Measurements from ENCODE around the gene HPCAL4. TPM values are rescaled to one million over a fixed set of nuclear protein-coding genes. Genes with fewer than 3 reads are reported as not detected.
A peak's percentile ranks its signal among the peaks of the same experiment; 100 is the strongest.

HPCAL4 gene
- total and polyA plus RNA-seq, 7 donors: 0.29 to 9.4 (median 3.1) TPM

DNA sequence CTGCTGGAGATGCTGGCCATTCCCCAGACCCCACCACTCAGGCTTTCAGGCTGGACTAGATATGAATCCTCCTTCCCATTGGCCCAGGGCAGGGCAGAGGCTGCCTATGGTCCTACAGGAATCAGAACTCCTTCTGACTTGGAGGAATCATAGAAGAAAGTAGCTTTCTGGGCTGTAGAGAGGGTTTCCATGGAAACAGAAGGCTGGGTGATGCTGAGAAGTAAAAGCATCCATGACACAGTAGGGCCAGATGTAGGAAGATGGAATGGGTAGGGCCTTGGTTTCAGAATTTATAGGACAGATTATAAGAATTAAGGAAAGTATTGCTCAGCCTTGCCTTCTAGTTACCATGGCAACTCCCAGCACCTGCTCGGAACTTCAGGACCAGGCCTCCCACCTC lies 28.4 kb downstream of the HPCAL4 start:
- H3K36me3 ChIP-seq (ENCODE audit: insufficient read depth in 1 of 2, low read depth in 1 of 2): peaks cover 0 to 62% of the 10 kb centered on the region in 2 donors
- no peak for ATAC-seq
- no peak overlapping the region for H3K4me3 ChIP-seq
- 85 to 100% (median 89%) methylated on average over 1 of the region's 1 CpG for WGBS, 3 donors
- TF ChIP-seq, protein P1, sequence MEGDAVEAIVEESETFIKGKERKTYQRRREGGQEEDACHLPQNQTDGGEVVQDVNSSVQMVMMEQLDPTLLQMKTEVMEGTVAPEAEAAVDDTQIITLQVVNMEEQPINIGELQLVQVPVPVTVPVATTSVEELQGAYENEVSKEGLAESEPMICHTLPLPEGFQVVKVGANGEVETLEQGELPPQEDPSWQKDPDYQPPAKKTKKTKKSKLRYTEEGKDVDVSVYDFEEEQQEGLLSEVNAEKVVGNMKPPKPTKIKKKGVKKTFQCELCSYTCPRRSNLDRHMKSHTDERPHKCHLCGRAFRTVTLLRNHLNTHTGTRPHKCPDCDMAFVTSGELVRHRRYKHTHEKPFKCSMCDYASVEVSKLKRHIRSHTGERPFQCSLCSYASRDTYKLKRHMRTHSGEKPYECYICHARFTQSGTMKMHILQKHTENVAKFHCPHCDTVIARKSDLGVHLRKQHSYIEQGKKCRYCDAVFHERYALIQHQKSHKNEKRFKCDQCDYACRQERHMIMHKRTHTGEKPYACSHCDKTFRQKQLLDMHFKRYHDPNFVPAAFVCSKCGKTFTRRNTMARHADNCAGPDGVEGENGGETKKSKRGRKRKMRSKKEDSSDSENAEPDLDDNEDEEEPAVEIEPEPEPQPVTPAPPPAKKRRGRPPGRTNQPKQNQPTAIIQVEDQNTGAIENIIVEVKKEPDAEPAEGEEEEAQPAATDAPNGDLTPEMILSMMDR (IDR thresholded peaks at IDR 0.05): no peak
- no peak overlapping the region for H3K27ac ChIP-seq
- intact Hi-C loops (cut with DNase I): no loop called here
- H3K27me3 ChIP-seq (ENCODE audit: insufficient read depth in 3 of 3, low read length in 2 of 3): no peaks in the 10 kb centered on the region
- no peak for DNase-seq
- peaks cover 8% of the 10 kb centered on the region for H3K4me1 ChIP-seq
- no peaks in the 10 kb centered on the region for H3K9me3 ChIP-seq

DNA sequence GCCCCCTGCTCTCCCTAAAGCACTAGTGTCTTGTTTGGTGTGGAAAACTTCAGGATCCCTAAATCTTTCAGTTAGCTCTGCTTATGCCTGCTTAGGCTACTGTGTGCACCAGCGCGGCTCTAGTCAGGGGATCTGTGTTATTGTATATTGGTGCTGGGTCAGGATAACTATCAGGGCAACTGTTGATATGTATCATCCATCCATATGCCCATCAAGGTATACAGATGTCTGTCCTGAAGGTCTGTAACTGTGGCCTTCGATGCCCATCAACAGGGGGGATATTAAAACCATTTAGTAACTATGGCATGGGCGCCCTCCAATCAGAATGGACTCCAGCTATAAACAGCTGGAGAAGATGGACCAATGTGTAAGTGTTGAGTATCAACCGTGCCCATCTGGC lies 31.7 kb downstream of the HPCAL4 start:
- 77 to 82% (median 81%) methylated on average over 5 of the region's 5 CpGs for WGBS, 3 donors
- ATAC-seq (no peak), DNase-seq (no peak)
- intact Hi-C loops (cut with DNase I): loop anchor here in 1 of 2 donors (5.0 kb wide), 2 partner anchors 38 to 58 kb away; no protein-coding TSS in a partner anchor
- no peak overlapping the region for H3K27ac ChIP-seq
- TF ChIP-seq, protein P1 (IDR thresholded peaks at IDR 0.05): no peak
- H3K27me3 ChIP-seq (ENCODE audit: insufficient read depth in 3 of 3, low read length in 2 of 3): no peaks in the 10 kb centered on the region
- H3K4me3 ChIP-seq: no peak overlapping the region
- no peaks in the 10 kb centered on the region for H3K9me3 ChIP-seq
- no peaks in the 10 kb centered on the region for H3K4me1 ChIP-seq
- peaks cover 0 to 51% of the 10 kb centered on the region in 2 donors for H3K36me3 ChIP-seq (ENCODE audit: insufficient read depth in 1 of 2, low read depth in 1 of 2)

DNA sequence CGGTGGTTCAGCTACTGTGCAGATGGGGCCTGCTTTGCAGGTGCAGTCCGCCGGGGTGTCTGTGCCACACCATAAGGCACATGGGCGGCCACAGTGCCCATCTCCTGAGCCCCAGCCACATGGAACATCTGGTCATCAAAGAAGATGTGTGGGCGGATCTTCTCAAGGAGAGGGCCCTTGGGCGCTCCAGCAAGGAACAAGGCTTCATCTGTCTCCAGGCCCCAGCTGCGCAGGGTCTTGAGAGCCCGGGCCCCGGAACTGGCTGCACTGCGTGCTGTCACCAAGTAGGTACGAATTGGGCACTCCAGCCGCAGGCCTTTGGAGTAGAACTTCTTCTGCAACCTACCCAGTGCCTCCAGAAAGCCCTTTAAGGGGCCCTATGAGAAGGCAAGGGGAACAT lies 32.1 kb downstream of the HPCAL4 start:
- H3K27me3 ChIP-seq (ENCODE audit: insufficient read depth in 3 of 3, low read length in 2 of 3): no peaks in the 10 kb centered on the region
- no peaks in the 10 kb centered on the region for H3K4me1 ChIP-seq
- WGBS, 3 donors: 92 to 95% (median 94%) methylated on average over 12 of the region's 12 CpGs
- no peak overlapping the region for H3K4me3 ChIP-seq
- TF ChIP-seq, protein P1 (IDR thresholded peaks at IDR 0.05): no peak
- DNase-seq: no peak
- peaks cover 0 to 51% of the 10 kb centered on the region in 2 donors for H3K36me3 ChIP-seq (ENCODE audit: insufficient read depth in 1 of 2, low read depth in 1 of 2)
- intact Hi-C loops (cut with DNase I): loop anchor here in 1 of 2 donors (5.0 kb wide), 2 partner anchors 38 to 58 kb away; no protein-coding TSS in a partner anchor
- ATAC-seq: no peak
- no peaks in the 10 kb centered on the region for H3K9me3 ChIP-seq
- no peak overlapping the region for H3K27ac ChIP-seq

DNA sequence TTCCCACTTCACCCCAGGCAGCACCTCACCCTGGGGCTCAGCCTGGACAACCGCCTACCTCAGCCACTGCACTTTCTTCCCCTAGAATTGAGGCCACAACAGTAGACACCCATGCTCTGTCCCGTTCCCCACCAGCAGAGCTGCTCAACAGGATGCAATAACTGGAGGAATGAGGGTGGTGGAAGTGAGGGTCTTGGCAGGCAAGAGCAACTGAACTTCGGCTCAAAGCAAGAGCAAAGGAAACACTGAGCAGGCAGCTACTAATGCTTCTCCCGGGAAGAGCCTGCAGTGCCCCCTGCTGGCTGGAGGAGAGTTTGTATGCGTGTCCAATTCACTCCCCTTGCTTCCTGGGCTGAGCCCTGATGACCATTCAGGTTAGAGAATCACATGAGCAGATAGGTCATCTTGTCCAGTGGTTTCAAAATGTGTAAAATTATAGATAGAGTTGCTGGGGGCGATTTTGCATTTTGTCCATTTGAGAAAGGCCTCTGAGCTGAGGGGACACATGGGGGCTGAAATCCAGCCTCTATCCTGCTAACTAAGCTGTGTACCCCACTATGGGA lies 33.2 kb downstream of the HPCAL4 start:
- 29 to 36% (median 30%) methylated on average over 6 of the region's 6 CpGs for WGBS, 3 donors
- intact Hi-C loops (cut with DNase I): loop anchor here in 1 of 2 donors (5.0 kb wide), 2 partner anchors 39 to 59 kb away; no protein-coding TSS in a partner anchor

More for the DNA sequence above, 33.2 kb downstream of the HPCAL4 start:
- Histone ChIP-seq H3K27ac (no peak overlapping the region), H3K27me3 (ENCODE audit: insufficient read depth in 3 of 3, low read length in 2 of 3) (no peaks in the 10 kb centered on the region), H3K9me3 (no peaks in the 10 kb centered on the region), H3K4me3 (no peak overlapping the region), H3K36me3 (ENCODE audit: insufficient read depth in 1 of 2, low read depth in 1 of 2) (peaks cover 0 to 50% of the 10 kb centered on the region in 2 donors), H3K4me1 (peaks cover 11% of the 10 kb centered on the region)
- DNase-seq (peak; percentile 74 to 86), ATAC-seq (peak; percentile 44 to 63 (median 52))
- TF ChIP-seq, protein P1 (IDR thresholded peaks at IDR 0.05): peak; percentile 76
